GM18907 (cell line): ENCODE data around the gene HDAC5.
"Not testable (repeated sequence)": the region's sequence is repeated elsewhere in the genome, so short reads cannot be mapped to it uniquely, and the experiment has no call there.

Experiments
- ATAC-seq: cut with Tn5 transposase; IDR thresholded peaks from one replicate; pipeline ENCODE4 v1.9.1; 2021; ENCODE audit warnings: mild to moderate bottlenecking, moderate library complexity; ENCODE audit not compliant: unreplicated experiment

The HDAC5 gene

GRCh38 chr17:44133918-44134476, 10.6 kb upstream of the HDAC5 start:
- no peak for ATAC-seq

DNA sequence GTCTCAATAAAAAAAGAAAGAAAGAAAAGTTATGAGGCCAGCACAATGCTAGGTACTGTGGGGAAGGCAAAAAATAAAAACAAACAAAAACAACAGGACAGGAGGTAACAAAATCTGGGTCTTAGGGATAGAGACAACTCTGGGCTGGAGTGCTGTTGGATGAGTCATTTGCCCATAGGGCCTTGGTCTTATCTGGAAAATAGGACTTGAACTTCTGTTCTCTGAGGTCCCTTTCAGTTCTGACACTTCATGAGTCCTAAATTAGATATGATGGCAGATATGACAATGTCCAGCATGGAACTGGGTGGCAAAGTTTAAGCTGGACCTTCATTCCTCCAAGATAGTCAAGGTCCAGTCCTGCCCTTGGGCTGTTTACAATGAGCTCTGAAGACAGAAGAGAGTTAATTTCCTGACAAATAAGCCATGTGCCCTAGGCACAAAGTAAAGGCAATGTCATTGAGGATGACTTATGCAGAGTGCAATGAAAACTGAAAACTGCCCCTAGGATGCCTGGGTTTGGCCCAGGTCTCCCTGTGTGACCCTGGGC, 8.9 kb upstream of the HDAC5 start:
- no peak for ATAC-seq

GRCh38 chr17:44131372-44131771, 7.9 kb upstream of the HDAC5 start:
- ATAC-seq = not testable (repeated sequence)

GRCh38 chr17:44130693-44131349, 7.4 kb upstream of the HDAC5 start:
- ATAC-seq = no peak

DNA sequence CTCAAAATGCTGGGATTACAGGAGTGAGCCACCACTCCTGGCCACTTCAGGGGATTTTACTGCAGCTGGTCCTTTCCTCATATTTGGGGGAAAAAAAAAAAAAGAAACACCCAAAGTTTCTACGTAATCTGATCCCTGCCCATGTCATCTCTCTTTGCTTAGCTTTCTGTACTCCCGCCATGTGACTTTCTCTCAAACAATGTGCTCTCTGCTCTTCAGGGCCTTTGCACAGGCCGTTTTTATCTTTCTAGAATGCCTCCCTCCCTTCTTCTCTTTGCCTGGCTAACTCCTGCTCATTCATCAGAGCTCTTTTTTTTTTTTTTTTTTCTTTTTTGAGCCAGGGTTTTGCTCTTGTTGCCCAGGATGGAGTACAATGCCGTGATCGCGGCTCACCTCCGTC, 4.9 kb upstream of the HDAC5 start:
- no peak for ATAC-seq

GRCh38 chr17:44124118-44124438, 637 bp upstream of the HDAC5 start:
- ATAC-seq = no peak

GRCh38 chr17:44122816-44123355, 555 bp downstream of the HDAC5 start:
- ATAC-seq = peak; percentile 22

GRCh38 chr17:44121997-44122815, 1.2 kb downstream of the HDAC5 start:
- ATAC-seq = no peak

DNA sequence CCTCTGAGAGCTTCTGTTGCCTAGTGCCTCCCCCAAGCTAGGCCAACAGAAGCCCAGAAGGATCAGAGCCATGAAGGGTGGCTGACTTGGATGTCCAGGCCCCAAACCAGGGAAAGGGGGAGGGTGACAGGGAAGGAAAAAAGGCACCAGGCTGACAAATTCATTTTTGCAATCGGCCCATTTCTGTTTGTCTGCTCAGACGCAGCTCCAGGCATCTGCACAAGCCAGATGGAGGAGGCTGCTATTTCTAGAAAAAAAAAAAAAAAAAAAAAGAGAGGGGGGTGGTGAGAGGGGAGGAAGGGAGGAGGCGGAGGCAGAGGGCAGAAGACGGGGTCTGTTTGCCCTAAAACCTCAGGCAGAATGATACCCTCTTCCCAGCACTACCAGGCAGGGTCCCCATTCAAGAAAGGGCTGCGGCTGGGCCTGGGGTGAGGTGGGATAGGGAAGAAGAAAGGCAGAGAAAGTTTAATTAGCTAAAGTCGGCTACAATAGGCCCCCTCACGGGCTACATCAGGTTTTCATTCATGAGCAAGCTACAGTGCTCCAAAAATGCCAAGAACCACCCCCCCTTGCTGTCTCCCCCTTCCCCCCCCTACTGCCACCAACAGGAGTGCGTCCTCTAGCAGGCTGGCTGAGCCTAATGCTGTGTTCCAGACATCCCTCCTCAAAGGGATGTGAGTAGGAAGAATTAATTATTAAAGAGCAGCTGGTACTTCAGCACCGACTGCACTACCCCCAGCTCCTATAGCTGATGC, 2.4 kb downstream of the HDAC5 start:
- ATAC-seq = no peak

GRCh38 chr17:44120281-44120680, 3.2 kb downstream of the HDAC5 start:
- not testable (repeated sequence) for ATAC-seq

GRCh38 chr17:44119798-44120197, 3.6 kb downstream of the HDAC5 start:
- no peak for ATAC-seq

DNA sequence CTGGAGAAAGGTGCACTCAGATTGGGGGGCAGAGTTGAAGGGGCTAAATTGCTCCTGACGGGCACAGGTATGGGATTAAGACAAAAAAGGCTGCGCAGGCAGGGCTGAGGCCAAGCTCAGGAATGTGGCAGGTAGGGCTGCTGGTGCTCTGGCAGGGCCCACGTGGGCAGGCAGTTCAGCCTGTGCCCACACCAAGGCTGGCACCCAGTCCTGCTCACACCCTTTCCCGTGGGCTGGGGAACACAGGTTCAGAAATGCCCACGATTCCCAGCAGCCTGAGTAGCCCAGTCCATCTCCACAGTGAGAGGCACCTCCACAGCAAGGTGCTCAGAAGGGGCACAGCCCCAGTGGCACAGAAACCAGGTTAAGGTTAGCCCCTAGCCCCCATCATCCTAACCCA, 4.4 kb downstream of the HDAC5 start:
- no peak for ATAC-seq

DNA sequence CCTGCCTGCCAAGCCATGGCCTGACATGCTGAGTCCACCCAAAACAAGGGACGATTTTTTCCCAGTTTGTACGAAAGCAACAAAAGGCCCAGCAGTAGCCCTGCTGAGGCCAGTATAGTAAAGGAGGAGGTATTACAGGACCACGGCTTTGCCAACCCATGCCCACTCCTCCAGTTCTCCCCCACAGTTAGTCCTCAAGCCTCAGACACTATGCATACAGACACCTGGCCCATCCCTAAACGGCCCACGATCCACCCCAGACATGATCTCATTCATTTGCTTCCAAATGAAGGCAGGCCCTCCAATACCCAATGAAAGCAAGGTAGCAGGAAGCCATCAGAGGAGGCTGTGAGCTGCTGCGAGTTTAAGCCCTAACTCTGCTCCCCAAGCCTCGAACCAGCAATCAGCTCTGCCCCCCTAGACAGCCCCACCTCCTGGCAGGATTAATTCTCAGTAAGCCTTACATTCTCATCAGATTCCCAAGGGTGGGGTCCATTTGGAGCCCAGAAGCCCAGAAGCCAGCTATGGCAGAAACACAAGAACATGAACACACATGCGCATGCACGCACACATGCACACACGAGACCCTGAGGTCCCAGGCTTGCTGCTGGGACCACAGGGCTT, 4.9 kb downstream of the HDAC5 start:
- no peak for ATAC-seq

GRCh38 chr17:44117351-44117750, 6.1 kb downstream of the HDAC5 start:
- no peak for ATAC-seq

GRCh38 chr17:44115585-44116415, 7.6 kb downstream of the HDAC5 start:
- ATAC-seq = no peak

GRCh38 chr17:44113868-44114840, 9.3 kb downstream of the HDAC5 start:
- no peak for ATAC-seq

DNA sequence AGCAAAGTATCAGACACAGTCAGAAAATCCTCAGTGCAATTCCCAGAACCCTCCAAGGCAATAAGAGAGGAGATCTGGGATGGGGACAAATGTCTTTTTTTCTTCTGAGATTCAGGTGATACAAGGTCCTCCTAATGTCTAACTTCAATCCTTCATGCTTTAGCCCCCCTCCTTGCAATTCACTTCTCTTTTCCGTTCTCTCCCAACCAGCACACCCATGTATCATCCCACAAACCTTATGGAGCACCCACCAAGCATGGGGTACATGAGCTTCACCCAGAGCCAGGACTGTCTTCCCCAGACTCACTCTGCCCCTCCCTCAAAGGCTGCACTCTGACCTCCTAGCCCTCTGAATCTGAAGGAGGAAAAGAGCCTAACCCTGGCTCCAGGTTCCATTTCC, 10.1 kb downstream of the HDAC5 start:
- no peak for ATAC-seq
